ENCODE measurements around the gene ADAMTS13.

- TF ChIP-seq, protein P1, sequence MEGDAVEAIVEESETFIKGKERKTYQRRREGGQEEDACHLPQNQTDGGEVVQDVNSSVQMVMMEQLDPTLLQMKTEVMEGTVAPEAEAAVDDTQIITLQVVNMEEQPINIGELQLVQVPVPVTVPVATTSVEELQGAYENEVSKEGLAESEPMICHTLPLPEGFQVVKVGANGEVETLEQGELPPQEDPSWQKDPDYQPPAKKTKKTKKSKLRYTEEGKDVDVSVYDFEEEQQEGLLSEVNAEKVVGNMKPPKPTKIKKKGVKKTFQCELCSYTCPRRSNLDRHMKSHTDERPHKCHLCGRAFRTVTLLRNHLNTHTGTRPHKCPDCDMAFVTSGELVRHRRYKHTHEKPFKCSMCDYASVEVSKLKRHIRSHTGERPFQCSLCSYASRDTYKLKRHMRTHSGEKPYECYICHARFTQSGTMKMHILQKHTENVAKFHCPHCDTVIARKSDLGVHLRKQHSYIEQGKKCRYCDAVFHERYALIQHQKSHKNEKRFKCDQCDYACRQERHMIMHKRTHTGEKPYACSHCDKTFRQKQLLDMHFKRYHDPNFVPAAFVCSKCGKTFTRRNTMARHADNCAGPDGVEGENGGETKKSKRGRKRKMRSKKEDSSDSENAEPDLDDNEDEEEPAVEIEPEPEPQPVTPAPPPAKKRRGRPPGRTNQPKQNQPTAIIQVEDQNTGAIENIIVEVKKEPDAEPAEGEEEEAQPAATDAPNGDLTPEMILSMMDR (IDR thresholded peaks at IDR 0.05) = no peak
- no peak for TF ChIP-seq ZFX (IDR thresholded peaks at IDR 0.05; ENCODE audit: borderline replicate concordance)
These were observed 77.1 kb downstream of the ADAMTS13 start for GRCh38 chr9:133499132-133499891.

All from 22Rv1 (cell line).